H9 (cell line): Measurements from ENCODE around the gene IGDCC3. TPM values are rescaled to one million over a fixed set of nuclear protein-coding genes. Genes with fewer than 3 reads are reported as not detected.

Experiments used
- DNase-seq: peaks from one replicate; pipeline ENCODE4 v3.0.0-alpha.2; 2017
- H2AFZ ChIP-seq: one replicate; pipeline ENCODE4 v1.6.1; 2013; ENCODE audit warnings: mild to moderate bottlenecking, low read length, control low read depth, moderate library complexity
- H2AK5ac ChIP-seq: 2 replicates; pipeline ENCODE4 v1.6.1; 2013; ENCODE audit warnings: low read length, control low read depth, mixed read lengths; ENCODE audit not compliant: insufficient read length
- H2BK120ac ChIP-seq: one replicate; pipeline ENCODE4 v1.6.1; 2013; ENCODE audit warnings: low read depth, mild to moderate bottlenecking, low read length, control low read depth, inconsistent platforms; ENCODE audit not compliant: poor library complexity, severe bottlenecking
- H2BK12ac ChIP-seq: 2 replicates; pipeline ENCODE4 v1.6.1; 2013; ENCODE audit warnings: low read length, control low read depth, mixed read lengths, low read depth; ENCODE audit not compliant: insufficient read length
- H2BK15ac ChIP-seq: 2 replicates; pipeline ENCODE4 v1.6.1; 2013; ENCODE audit warnings: low read depth, low read length, control low read depth
- H2BK20ac ChIP-seq: one replicate; pipeline ENCODE4 v1.6.1; 2013; ENCODE audit warnings: low read depth, mild to moderate bottlenecking, low read length, control low read depth, inconsistent platforms; ENCODE audit not compliant: poor library complexity, severe bottlenecking
- H2BK5ac ChIP-seq: 2 replicates; pipeline ENCODE4 v1.6.1; 2013; ENCODE audit warnings: low read length, control low read depth, mixed read lengths; ENCODE audit not compliant: insufficient read length
- H3K14ac ChIP-seq: 2 replicates; pipeline ENCODE4 v1.6.1; 2013; ENCODE audit warnings: low read length, control low read depth; ENCODE audit not compliant: insufficient read depth
- H3K18ac ChIP-seq: 2 replicates; pipeline ENCODE4 v1.6.1; 2013; ENCODE audit warnings: low read depth, mild to moderate bottlenecking, mixed read lengths, low read length, control low read depth; ENCODE audit not compliant: insufficient read length
- H3K23ac ChIP-seq: 2 replicates; pipeline ENCODE4 v1.6.1; 2013; ENCODE audit warnings: low read length, control low read depth, mixed read lengths, low read depth; ENCODE audit not compliant: insufficient read length
- H3K23me2 ChIP-seq: 2 replicates; pipeline ENCODE4 v1.6.1; 2013; ENCODE audit warnings: low read depth, mild to moderate bottlenecking, mixed read lengths, low read length, control low read depth; ENCODE audit not compliant: insufficient read length, poor library complexity, severe bottlenecking
- H3K27ac ChIP-seq: 2 replicates; pipeline ENCODE4 v1.5.1; 2013; ENCODE audit warnings: low read length, control low read depth, mixed read lengths, low read depth; ENCODE audit not compliant: insufficient read length
- H3K27me3 ChIP-seq: 2 replicates; pipeline ENCODE4 v1.6.1; 2013; ENCODE audit warnings: low read length, control low read depth, inconsistent platforms; ENCODE audit not compliant: insufficient read depth
- H3K4ac ChIP-seq: 2 replicates; pipeline ENCODE4 v1.6.1; 2013; ENCODE audit warnings: low read depth, mild to moderate bottlenecking, control low read depth, inconsistent platforms, low read length, moderate library complexity
- H3K4me1 ChIP-seq: 2 replicates; pipeline ENCODE4 v1.6.1; 2013; ENCODE audit warnings: low read length, control low read depth, inconsistent platforms; ENCODE audit not compliant: insufficient read depth
- H3K4me2 ChIP-seq: 2 replicates; pipeline ENCODE4 v1.6.1; 2013; ENCODE audit warnings: low read length, control low read depth, mixed read lengths; ENCODE audit not compliant: insufficient read length, insufficient read depth
- H3K56ac ChIP-seq: 2 replicates; pipeline ENCODE4 v1.6.1; 2013; ENCODE audit warnings: low read depth, mild to moderate bottlenecking, mixed read lengths, low read length, control low read depth; ENCODE audit not compliant: insufficient read length
- H3K79me1 ChIP-seq: 2 replicates; pipeline ENCODE4 v1.6.1; 2013; ENCODE audit warnings: low read depth, mild to moderate bottlenecking, moderate library complexity, low read length, control low read depth, inconsistent platforms; ENCODE audit not compliant: insufficient read depth, poor library complexity, severe bottlenecking
- H3K79me2 ChIP-seq: 2 replicates; pipeline ENCODE4 v1.6.1; 2013; ENCODE audit warnings: low read length, control low read depth, inconsistent platforms; ENCODE audit not compliant: insufficient read depth
- H3K9ac ChIP-seq: 2 replicates; pipeline ENCODE4 v1.6.1; 2013; ENCODE audit warnings: low read length, control low read depth, mixed read lengths; ENCODE audit not compliant: insufficient read length; ENCODE audit errors: extremely low read depth
- H3K9me3 ChIP-seq: one replicate; pipeline ENCODE4 v1.6.1; 2013; ENCODE audit warnings: low read depth, low read length, inconsistent platforms; ENCODE audit not compliant: control insufficient read depth
- H3T11ph ChIP-seq: one replicate; pipeline ENCODE4 v1.6.1; 2013; ENCODE audit warnings: mild to moderate bottlenecking, low read length, control low read depth, inconsistent platforms
- H4K20me1 ChIP-seq: one replicate; pipeline ENCODE4 v1.6.1; 2013; ENCODE audit not compliant: control insufficient read depth, insufficient read length, insufficient read depth
- H4K5ac ChIP-seq: 2 replicates; pipeline ENCODE4 v1.6.1; 2013; ENCODE audit warnings: low read depth, mild to moderate bottlenecking, mixed read lengths, low read length, control low read depth; ENCODE audit not compliant: insufficient read length
- H4K8ac ChIP-seq: replicated peaks from 2 replicates; pipeline ENCODE4 v1.6.1; 2013; ENCODE audit warnings: low read length, control low read depth, mixed read lengths, low read depth; ENCODE audit not compliant: insufficient read length
- H4K91ac ChIP-seq: 2 replicates; pipeline ENCODE4 v1.6.1; 2013; ENCODE audit warnings: low read depth, mild to moderate bottlenecking, moderate library complexity, mixed read lengths, low read length, control low read depth; ENCODE audit not compliant: insufficient read length
- H3K27ac Mint-ChIP-seq, 3 experiments: 2 replicates in 2 of 3; 3 replicates in 1 of 3; pipeline ENCODE4 v1.8.0; 2020 to 2021; ENCODE audit warnings: mixed read lengths in 3 of 3, mild to moderate bottlenecking in 1 of 3, moderate library complexity in 1 of 3
- H3K27me3 Mint-ChIP-seq: 2 replicates; pipeline ENCODE4 v1.8.0; 2021; ENCODE audit warnings: low read depth, mild to moderate bottlenecking, moderate library complexity, mixed read lengths
- H3K36me3 Mint-ChIP-seq, 3 experiments: 2 replicates in 2 of 3; 3 replicates in 1 of 3; pipeline ENCODE4 v1.8.0; 2020 to 2021; ENCODE audit warnings: low read depth in 3 of 3, mixed read lengths in 3 of 3; ENCODE audit not compliant: insufficient read depth in 1 of 3
- H3K4me1 Mint-ChIP-seq, 2 experiments: 2 replicates each; pipeline ENCODE4 v1.8.0; 2020; ENCODE audit warnings: mixed read lengths in 2 of 2
- H3K4me3 Mint-ChIP-seq, 2 experiments: 2 replicates in 1 of 2; 3 replicates in 1 of 2; pipeline ENCODE4 v1.8.0; 2020 to 2021; ENCODE audit warnings: mild to moderate bottlenecking in 2 of 2, mixed read lengths in 2 of 2, moderate library complexity in 1 of 2
- H3K9me3 Mint-ChIP-seq, 2 experiments: 2 replicates in 1 of 2; 3 replicates in 1 of 2; pipeline ENCODE4 v1.8.0; 2020; ENCODE audit warnings: mild to moderate bottlenecking in 2 of 2, mixed read lengths in 2 of 2, moderate library complexity in 1 of 2
- WGBS: extraction: QIAGEN DNeasy Blood & Tissue Kit; methylation state at CpG from one replicate; pipeline ENCODE4 v1.1.7; 2013; ENCODE audit warnings: missing lambda C conversion rate, low lambda C conversion rate, mixed read lengths; ENCODE audit not compliant: insufficient read length; ENCODE audit errors: extremely low coverage; 5-methylcytosine and 5-hydroxymethylcytosine counted together
- total RNA-seq: library from RNA; stranded (reverse); gene quantifications from 2 replicates; pipeline ENCODE4 v1.2.1, GENCODE V29; 2021
- TF ChIP-seq, protein P1 (sequence below): fragments of 200-600 bp; sonication (generic); conservative IDR thresholded peaks from 3 replicates; pipeline ENCODE4 v1.8.0; 2021; ENCODE audit warnings: antibody characterized with exemption, mild to moderate bottlenecking

IGDCC3 gene
- total RNA-seq, 1 experiment from 2014 or later, result 18.9 TPM

DNA sequence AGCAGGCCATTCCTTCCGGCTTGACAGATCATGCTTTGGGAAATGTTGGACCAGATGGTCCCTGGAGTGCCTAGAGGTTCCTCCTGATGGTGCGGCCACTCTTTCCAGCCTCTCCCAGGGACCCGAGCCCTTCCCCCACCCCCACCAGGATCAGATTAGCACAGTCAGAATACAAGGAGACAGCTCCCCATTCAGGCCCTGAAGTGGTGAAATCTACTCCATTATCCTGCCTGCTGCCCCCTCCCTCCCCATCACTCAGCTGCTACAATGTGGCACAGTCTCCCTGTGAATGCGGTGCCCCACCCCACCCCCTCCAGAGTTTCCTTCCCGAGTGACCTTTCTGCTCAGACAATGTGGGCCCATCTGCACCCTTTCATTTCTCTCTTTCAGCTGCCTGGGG, 43.9 kb downstream of the IGDCC3 start:
- Histone ChIP-seq H2AK5ac (no peak overlapping the region), H3K9me3 (no peaks in the 10 kb centered on the region), H3T11ph (no peak overlapping the region), H3K4ac (no peak overlapping the region), H3K79me2 (no peaks in the 10 kb centered on the region; the same call in 1 of the 2 replicates), H3K79me1 (no peaks in the 10 kb centered on the region), H2BK5ac (no peak overlapping the region), H3K27ac (no peak overlapping the region), H4K20me1 (no peaks in the 10 kb centered on the region), H4K5ac (no peak overlapping the region), H2AFZ (no peak overlapping the region), H3K23ac (no peak overlapping the region), H3K18ac (no peak overlapping the region), H3K4me2 (no peak overlapping the region), H3K56ac (no peak overlapping the region), H2BK12ac (no peak overlapping the region), H3K4me1 (peaks cover 9% of the 10 kb centered on the region; the same call in 1 of the 2 replicates), H2BK120ac (no peak overlapping the region), H3K9ac (no peak overlapping the region), H3K27me3 (no peaks in the 10 kb centered on the region), H3K23me2 (no peaks in the 10 kb centered on the region), H2BK15ac (no peak overlapping the region), H4K91ac (no peak overlapping the region), H3K14ac (no peak overlapping the region), H2BK20ac (no peak overlapping the region), H4K8ac (no peak overlapping the region)
- Mint-ChIP-seq H3K36me3 (peaks cover 16 to 18% (median 18%) of the 10 kb centered on the region in 3 experiments; a peak in 5 of 7 replicates), H3K4me1 (peaks cover 51 to 57% of the 10 kb centered on the region in 2 experiments), H3K9me3 (no peaks in the 10 kb centered on the region), H3K4me3 (peak overlapping the region in 1 of 2 experiments; percentile 22; a peak in 1 of 5 replicates), H3K27me3 (no peaks in the 10 kb centered on the region; the same call in 1 of the 2 replicates), H3K27ac (peak overlapping the region; percentile 38 to 80 (median 72); a peak in 3 of 7 replicates)
- no peak for DNase-seq
- TF ChIP-seq, protein P1, sequence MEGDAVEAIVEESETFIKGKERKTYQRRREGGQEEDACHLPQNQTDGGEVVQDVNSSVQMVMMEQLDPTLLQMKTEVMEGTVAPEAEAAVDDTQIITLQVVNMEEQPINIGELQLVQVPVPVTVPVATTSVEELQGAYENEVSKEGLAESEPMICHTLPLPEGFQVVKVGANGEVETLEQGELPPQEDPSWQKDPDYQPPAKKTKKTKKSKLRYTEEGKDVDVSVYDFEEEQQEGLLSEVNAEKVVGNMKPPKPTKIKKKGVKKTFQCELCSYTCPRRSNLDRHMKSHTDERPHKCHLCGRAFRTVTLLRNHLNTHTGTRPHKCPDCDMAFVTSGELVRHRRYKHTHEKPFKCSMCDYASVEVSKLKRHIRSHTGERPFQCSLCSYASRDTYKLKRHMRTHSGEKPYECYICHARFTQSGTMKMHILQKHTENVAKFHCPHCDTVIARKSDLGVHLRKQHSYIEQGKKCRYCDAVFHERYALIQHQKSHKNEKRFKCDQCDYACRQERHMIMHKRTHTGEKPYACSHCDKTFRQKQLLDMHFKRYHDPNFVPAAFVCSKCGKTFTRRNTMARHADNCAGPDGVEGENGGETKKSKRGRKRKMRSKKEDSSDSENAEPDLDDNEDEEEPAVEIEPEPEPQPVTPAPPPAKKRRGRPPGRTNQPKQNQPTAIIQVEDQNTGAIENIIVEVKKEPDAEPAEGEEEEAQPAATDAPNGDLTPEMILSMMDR, result no peak
- no CpG with 5 or more reads among the region's 5 CpGs for WGBS
